Coronary artery (tissue), 2 donors: ENCODE results near the gene KRTAP4-11.

Experiments used
- DNase-seq: peaks from one replicate; pipeline ENCODE4 v3.0.0-alpha.2; 2017; ENCODE audit warnings: low spot score
- H3K27ac ChIP-seq, 2 donors: fragments of 200-600 bp; sonication (generic); one replicate each; pipeline ENCODE4 v1.5.1; 2016 to 2019
- H3K4me3 ChIP-seq: fragments of 200-600 bp; sonication (generic); 2 replicates; pipeline ENCODE4 v1.5.1; 2016; ENCODE audit warnings: mild to moderate bottlenecking, moderate library complexity
- CTCF ChIP-seq: fragments of 200-600 bp; sonication (generic); IDR thresholded peaks from one replicate; pipeline ENCODE4 v1.5.1; 2019; ENCODE audit warnings: antibody characterized with exemption

The KRTAP4-11 gene

GRCh38 chr17:41082626-41083025 lies 35.5 kb downstream of the KRTAP4-11 start:
- no peak overlapping the region for H3K27ac ChIP-seq
- TF ChIP-seq CTCF: no peak
- no peak for DNase-seq
- no peak overlapping the region for H3K4me3 ChIP-seq

GRCh38 chr17:41076788-41077187 lies 41.4 kb downstream of the KRTAP4-11 start:
- TF ChIP-seq CTCF: no peak
- H3K27ac ChIP-seq: no peak overlapping the region
- no peak overlapping the region for H3K4me3 ChIP-seq
- DNase-seq: no peak

- H3K4me3 ChIP-seq: no peak overlapping the region
- no peak overlapping the region for H3K27ac ChIP-seq
- DNase-seq: no peak
- no peak for TF ChIP-seq CTCF
Observed at GRCh38 chr17:41073676-41074075, 44.5 kb downstream of the KRTAP4-11 start.

- no peak for TF ChIP-seq CTCF
- DNase-seq: no peak
- H3K4me3 ChIP-seq: no peak overlapping the region
- H3K27ac ChIP-seq: no peak overlapping the region
Observed at GRCh38 chr17:41071606-41072360, 46.4 kb downstream of the KRTAP4-11 start.

GRCh38 chr17:41069031-41069430 lies 49.1 kb downstream of the KRTAP4-11 start:
- H3K27ac ChIP-seq: no peak overlapping the region
- H3K4me3 ChIP-seq: no peak overlapping the region
- TF ChIP-seq CTCF: no peak
- no peak for DNase-seq

- H3K27ac ChIP-seq: no peak overlapping the region
- no peak for TF ChIP-seq CTCF
- H3K4me3 ChIP-seq: no peak overlapping the region
- DNase-seq: no peak
Observed at GRCh38 chr17:41067281-41067680, 50.9 kb downstream of the KRTAP4-11 start.
